SK-N-SH (cell line): ENCODE data around the gene ENOX2. TPM values are rescaled to one million over a fixed set of nuclear protein-coding genes. Genes with fewer than 3 reads are reported as not detected.

Source experiments
- CTCF ChIA-PET: fragments of 300-600, 350-600 bp; formaldehyde crosslinking; extraction: SDS; loops from one replicate; lab custom pipeline; 2021; lab: Yijun Ruan, JAX
- POLR2A ChIA-PET: fragments of 350-600 bp; sonication (Branson Sonifier 250); formaldehyde crosslinking; extraction: SDS; loops from one replicate; lab custom pipeline; 2020; ENCODE audit warnings: antibody characterized with exemption, inconsistent platforms; lab: Yijun Ruan, JAX
- DNase-seq: peaks from one replicate; pipeline ENCODE4 v3.0.0; 2012
- H2AFZ ChIP-seq: fragments of 200-600 bp; sonication (generic); 2 replicates; pipeline ENCODE4 v1.8.1; 2016; ENCODE audit warnings: antibody characterized with exemption, mild to moderate bottlenecking, low read depth
- H3F3A ChIP-seq: fragments of 200-600 bp; sonication (generic); replicated peaks from 2 replicates; pipeline ENCODE3; 2016; ENCODE audit warnings: antibody characterized with exemption, mild to moderate bottlenecking; ENCODE audit not compliant: insufficient read depth
- H3K27ac ChIP-seq, 2 experiments: fragments of 200-500 bp in 1 of 2; fragments of 200-600 bp in 1 of 2; sonication (Bioruptor generic) in 1 of 2; sonication (generic), shearing (Covaris generic) in 1 of 2; 2 replicates each; pipeline versions ENCODE4 v1.5.1 to v1.6.1; 2014 to 2016; ENCODE audit warnings: low read depth in 2 of 2, inconsistent platforms in 1 of 2, low read length in 1 of 2, mild to moderate bottlenecking in 1 of 2, mixed read lengths in 1 of 2
- H3K27me3 ChIP-seq: fragments of 200-600 bp; sonication (generic), shearing (Covaris generic); 2 replicates; pipeline ENCODE4 v1.6.1; 2016; ENCODE audit warnings: mixed run types; ENCODE audit not compliant: insufficient read depth
- H3K36me3 ChIP-seq, 2 experiments: fragments of 200-500 bp in 1 of 2; fragments of 200-600 bp in 1 of 2; sonication (Bioruptor generic) in 1 of 2; sonication (generic) in 1 of 2; replicated peaks in 1 of 2; 2 replicates each; pipeline versions ENCODE3 to v1.5.1; 2014 to 2016; ENCODE audit warnings: low read length in 1 of 2, mild to moderate bottlenecking in 1 of 2; ENCODE audit not compliant: insufficient read depth in 2 of 2, control insufficient read depth in 1 of 2
- H3K4me1 ChIP-seq, 2 experiments: fragments of 200-500 bp in 1 of 2; fragments of 200-600 bp in 1 of 2; sonication (Bioruptor generic) in 1 of 2; sonication (generic), shearing (Covaris generic) in 1 of 2; 2 replicates each; pipeline versions ENCODE4 v1.5.1 to v1.6.1; 2014 to 2016; ENCODE audit warnings: low read depth in 1 of 2, low read length in 1 of 2, mixed run types in 1 of 2; ENCODE audit not compliant: insufficient read depth in 2 of 2, control insufficient read depth in 1 of 2
- H3K4me2 ChIP-seq: fragments of 200-600 bp; sonication (generic), shearing (Covaris generic); 2 replicates; pipeline ENCODE4 v1.6.1; 2017; ENCODE audit warnings: mixed run types
- H3K4me3 ChIP-seq, 2 experiments: fragments of 200-500 bp in 1 of 2; fragments of 200-600 bp in 1 of 2; sonication (Bioruptor generic) in 1 of 2; sonication (generic), shearing (Covaris generic) in 1 of 2; 2 replicates each; pipeline versions ENCODE4 v1.5.1 to v1.8.1; 2014 to 2016; ENCODE audit warnings: low read depth in 2 of 2, inconsistent platforms in 1 of 2, low read length in 1 of 2, mild to moderate bottlenecking in 1 of 2, mixed read lengths in 1 of 2, moderate library complexity in 1 of 2
- H3K79me2 ChIP-seq: fragments of 200-600 bp; sonication (generic); 2 replicates; pipeline ENCODE4 v1.8.1; 2017; ENCODE audit warnings: mild to moderate bottlenecking; ENCODE audit not compliant: insufficient read depth
- H3K9ac ChIP-seq: fragments of 200-600 bp; sonication (generic); 2 replicates; pipeline ENCODE4 v1.6.1; 2017; ENCODE audit warnings: mixed run types
- H3K9me2 ChIP-seq: fragments of 200-600 bp; sonication (generic); 2 replicates; pipeline ENCODE4 v1.6.1; 2017; ENCODE audit warnings: mixed run types
- H3K9me3 ChIP-seq: fragments of 200-600 bp; sonication (generic); 2 replicates; pipeline ENCODE4 v1.6.1; 2017; ENCODE audit warnings: mixed run types, mild to moderate bottlenecking, moderate library complexity
- H4K20me1 ChIP-seq: fragments of 200-600 bp; sonication (generic); 2 replicates; pipeline ENCODE4 v1.6.1; 2017; ENCODE audit warnings: mild to moderate bottlenecking, mixed run types; ENCODE audit not compliant: insufficient read depth
- EZH2phosphoT487 ChIP-seq: fragments of 200-600 bp; sonication (generic); IDR thresholded peaks from 2 replicates; pipeline ENCODE4 v1.6.1; 2017; ENCODE audit warnings: low read depth, mixed run types, mild to moderate bottlenecking, antibody characterized with exemption, moderate library complexity, borderline replicate concordance
- GATA2 ChIP-seq: sonication (generic); formaldehyde crosslinking; IDR thresholded peaks from 2 replicates; pipeline ENCODE4 v1.5.0; 2020; ENCODE audit warnings: mild to moderate bottlenecking, missing genetic modification reagents
- MAX ChIP-seq: IDR thresholded peaks from 2 replicates; pipeline ENCODE4 v1.4.0; 2012; ENCODE audit warnings: low read depth
- PBX3 ChIP-seq: IDR thresholded peaks from 2 replicates; pipeline ENCODE4; 2012
- POLR2AphosphoS5 ChIP-seq: IDR thresholded peaks from 2 replicates; pipeline ENCODE4 v1.6.1; 2012; ENCODE audit warnings: low read depth, low read length
- RAD21 ChIP-seq: IDR thresholded peaks from 2 replicates; pipeline ENCODE4 v1.6.1; 2012; ENCODE audit warnings: mild to moderate bottlenecking, low read length
- RFX5 ChIP-seq: IDR thresholded peaks from 2 replicates; pipeline ENCODE4 v1.6.1; 2012; ENCODE audit warnings: mild to moderate bottlenecking, improper control_type of control experiment, low read length
- TAF1 ChIP-seq: IDR thresholded peaks from 2 replicates; pipeline ENCODE4 v1.6.1; 2012; ENCODE audit warnings: low read depth, mild to moderate bottlenecking, low read length, moderate library complexity, borderline replicate concordance
- USF2 ChIP-seq: fragments of 150-350 bp; IDR thresholded peaks from 2 replicates; pipeline ENCODE4 v1.6.1; 2017; ENCODE audit warnings: antibody characterized with exemption, low read length, low read depth, borderline replicate concordance
- WGBS: methylation state at CpG from one replicate; pipeline ENCODE4 v1.1.6; 2017; ENCODE audit warnings: low lambda C conversion rate; 5-methylcytosine and 5-hydroxymethylcytosine counted together
- polyA plus RNA-seq, 3 experiments: library from polyadenylated mRNA; depleted of rRNA; stranded (reverse); fragments of >200 nt; gene quantifications; 2 replicates each; pipeline ENCODE4 v1.2.3, GENCODE V29; 2012
- TF ChIP-seq, protein P1 (sequence below): IDR thresholded peaks from 2 replicates; pipeline ENCODE4 v1.4.0; 2012; ENCODE audit warnings: low read depth, borderline replicate concordance
- TF ChIP-seq, protein P2 (sequence below): IDR thresholded peaks from 2 replicates; pipeline ENCODE4 v1.6.1; 2012; ENCODE audit warnings: mild to moderate bottlenecking, low read depth, low read length, moderate library complexity

ENOX2 gene
- polyA plus RNA-seq, 1 of the 3 experiments (the other 2 are of a cell fraction), result 8.8 TPM

GRCh38 chrX:130754353-130754752 lies 148.7 kb downstream of the ENOX2 start:
- H3F3A ChIP-seq, result no peaks in the 10 kb centered on the region
- TF ChIP-seq, protein P1, sequence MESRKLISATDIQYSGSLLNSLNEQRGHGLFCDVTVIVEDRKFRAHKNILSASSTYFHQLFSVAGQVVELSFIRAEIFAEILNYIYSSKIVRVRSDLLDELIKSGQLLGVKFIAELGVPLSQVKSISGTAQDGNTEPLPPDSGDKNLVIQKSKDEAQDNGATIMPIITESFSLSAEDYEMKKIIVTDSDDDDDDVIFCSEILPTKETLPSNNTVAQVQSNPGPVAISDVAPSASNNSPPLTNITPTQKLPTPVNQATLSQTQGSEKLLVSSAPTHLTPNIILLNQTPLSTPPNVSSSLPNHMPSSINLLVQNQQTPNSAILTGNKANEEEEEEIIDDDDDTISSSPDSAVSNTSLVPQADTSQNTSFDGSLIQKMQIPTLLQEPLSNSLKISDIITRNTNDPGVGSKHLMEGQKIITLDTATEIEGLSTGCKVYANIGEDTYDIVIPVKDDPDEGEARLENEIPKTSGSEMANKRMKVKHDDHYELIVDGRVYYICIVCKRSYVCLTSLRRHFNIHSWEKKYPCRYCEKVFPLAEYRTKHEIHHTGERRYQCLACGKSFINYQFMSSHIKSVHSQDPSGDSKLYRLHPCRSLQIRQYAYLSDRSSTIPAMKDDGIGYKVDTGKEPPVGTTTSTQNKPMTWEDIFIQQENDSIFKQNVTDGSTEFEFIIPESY, result no peak
- no peak for TF ChIP-seq TAF1
- no peak for TF ChIP-seq POLR2AphosphoS5
- TF ChIP-seq PBX3, result no peak
- POLR2A ChIA-PET, result no interaction called here
- H3K9me3 ChIP-seq, result no peaks in the 10 kb centered on the region
- no peak overlapping the region for H3K4me2 ChIP-seq
- H3K9ac ChIP-seq, result no peak overlapping the region
- H3K79me2 ChIP-seq, result no peaks in the 10 kb centered on the region; the same call in 1 of the 2 replicates
- no peak overlapping the region for H2AFZ ChIP-seq
- CTCF ChIA-PET, result no interaction called here
- no peaks in the 10 kb centered on the region for H4K20me1 ChIP-seq
- H3K9me2 ChIP-seq, result no peaks in the 10 kb centered on the region
- H3K4me3 ChIP-seq, result no peak overlapping the region
- 28% methylated on average over 1 of the region's 1 CpG for WGBS
- DNase-seq, result no peak
- no peaks in the 10 kb centered on the region; a peak in 1 of 4 replicates for H3K4me1 ChIP-seq
- no peaks in the 10 kb centered on the region for H3K27me3 ChIP-seq
- no peak overlapping the region for H3K27ac ChIP-seq
- H3K36me3 ChIP-seq, result no peaks in the 10 kb centered on the region

DNA sequence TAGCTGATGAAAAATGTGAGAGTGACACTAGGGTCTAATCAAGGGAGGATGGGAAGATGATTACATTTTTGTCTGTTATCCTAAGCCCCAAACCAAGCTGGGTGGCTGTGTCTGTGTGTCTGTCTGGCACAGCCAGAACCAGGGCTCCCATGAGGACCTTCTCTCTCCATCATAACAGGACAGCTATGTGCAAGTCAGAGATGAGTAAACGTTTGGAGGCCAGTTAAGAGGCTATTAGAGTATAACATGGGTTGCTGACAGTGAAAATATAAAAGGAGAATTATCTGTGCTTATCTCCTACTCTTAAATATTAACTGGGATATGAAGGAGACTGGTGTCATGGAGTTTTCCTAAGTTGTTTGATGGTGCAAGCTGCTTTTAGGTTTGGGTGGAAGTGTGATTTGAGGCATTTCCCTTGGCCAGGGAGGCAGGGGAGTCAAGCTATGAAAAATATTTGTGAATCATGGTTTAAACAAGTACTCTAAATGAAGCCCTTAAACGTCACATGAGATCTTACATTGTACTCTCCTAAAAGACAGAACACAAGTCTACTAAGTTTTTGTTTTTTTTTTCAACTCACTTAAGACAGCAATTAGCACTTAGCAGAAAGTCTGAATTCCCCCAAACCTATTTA lies 156.2 kb downstream of the ENOX2 start:
- DNase-seq, result no peak
- no peaks in the 10 kb centered on the region for H3K79me2 ChIP-seq
- H3F3A ChIP-seq, result no peaks in the 10 kb centered on the region
- no peak overlapping the region for H3K4me3 ChIP-seq
- H3K9me3 ChIP-seq, result no peaks in the 10 kb centered on the region
- H3K36me3 ChIP-seq, result no peaks in the 10 kb centered on the region
- ChIA-PET CTCF (no interaction called here), POLR2A (no interaction called here)
- WGBS, result 30% methylated on average over 2 of the region's 2 CpGs
- no peak overlapping the region for H3K27ac ChIP-seq
- no peaks in the 10 kb centered on the region for H3K9me2 ChIP-seq
- no peaks in the 10 kb centered on the region; a peak in 1 of 4 replicates for H3K4me1 ChIP-seq
- no peak overlapping the region for H3K9ac ChIP-seq
- TF ChIP-seq MAX, result no peak
- TF ChIP-seq EZH2phosphoT487, result no peak
- H3K4me2 ChIP-seq, result no peak overlapping the region
- H3K27me3 ChIP-seq, result no peaks in the 10 kb centered on the region
- no peaks in the 10 kb centered on the region for H4K20me1 ChIP-seq
- no peak overlapping the region for H2AFZ ChIP-seq

GRCh38 chrX:130746077-130746476 lies 156.9 kb downstream of the ENOX2 start:
- Histone ChIP-seq H3K4me1 (no peaks in the 10 kb centered on the region; a peak in 1 of 4 replicates), H3K27ac (no peak overlapping the region), H3K9me2 (no peaks in the 10 kb centered on the region), H3K4me3 (no peak overlapping the region), H3K36me3 (no peaks in the 10 kb centered on the region), H3K27me3 (no peaks in the 10 kb centered on the region), H3K4me2 (no peak overlapping the region), H3F3A (no peaks in the 10 kb centered on the region), H3K79me2 (no peaks in the 10 kb centered on the region), H4K20me1 (no peaks in the 10 kb centered on the region), H3K9ac (no peak overlapping the region), H3K9me3 (no peaks in the 10 kb centered on the region), H2AFZ (no peak overlapping the region)
- POLR2A ChIA-PET, result no interaction called here
- CTCF ChIA-PET, result interaction anchor here (0.9 kb wide), 1 partner anchor 171 kb away, joined by 3 read pairs; no protein-coding TSS in a partner anchor
- DNase-seq, result no peak
- TF ChIP-seq RFX5 (no peak), RAD21 (no peak), GATA2 (CRISPR knock-in tag) (no peak), USF2 (no peak), PBX3 (no peak)
- TF ChIP-seq, protein P2, sequence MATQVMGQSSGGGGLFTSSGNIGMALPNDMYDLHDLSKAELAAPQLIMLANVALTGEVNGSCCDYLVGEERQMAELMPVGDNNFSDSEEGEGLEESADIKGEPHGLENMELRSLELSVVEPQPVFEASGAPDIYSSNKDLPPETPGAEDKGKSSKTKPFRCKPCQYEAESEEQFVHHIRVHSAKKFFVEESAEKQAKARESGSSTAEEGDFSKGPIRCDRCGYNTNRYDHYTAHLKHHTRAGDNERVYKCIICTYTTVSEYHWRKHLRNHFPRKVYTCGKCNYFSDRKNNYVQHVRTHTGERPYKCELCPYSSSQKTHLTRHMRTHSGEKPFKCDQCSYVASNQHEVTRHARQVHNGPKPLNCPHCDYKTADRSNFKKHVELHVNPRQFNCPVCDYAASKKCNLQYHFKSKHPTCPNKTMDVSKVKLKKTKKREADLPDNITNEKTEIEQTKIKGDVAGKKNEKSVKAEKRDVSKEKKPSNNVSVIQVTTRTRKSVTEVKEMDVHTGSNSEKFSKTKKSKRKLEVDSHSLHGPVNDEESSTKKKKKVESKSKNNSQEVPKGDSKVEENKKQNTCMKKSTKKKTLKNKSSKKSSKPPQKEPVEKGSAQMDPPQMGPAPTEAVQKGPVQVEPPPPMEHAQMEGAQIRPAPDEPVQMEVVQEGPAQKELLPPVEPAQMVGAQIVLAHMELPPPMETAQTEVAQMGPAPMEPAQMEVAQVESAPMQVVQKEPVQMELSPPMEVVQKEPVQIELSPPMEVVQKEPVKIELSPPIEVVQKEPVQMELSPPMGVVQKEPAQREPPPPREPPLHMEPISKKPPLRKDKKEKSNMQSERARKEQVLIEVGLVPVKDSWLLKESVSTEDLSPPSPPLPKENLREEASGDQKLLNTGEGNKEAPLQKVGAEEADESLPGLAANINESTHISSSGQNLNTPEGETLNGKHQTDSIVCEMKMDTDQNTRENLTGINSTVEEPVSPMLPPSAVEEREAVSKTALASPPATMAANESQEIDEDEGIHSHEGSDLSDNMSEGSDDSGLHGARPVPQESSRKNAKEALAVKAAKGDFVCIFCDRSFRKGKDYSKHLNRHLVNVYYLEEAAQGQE, result no peak
- WGBS, result 51% methylated on average over 3 of the region's 3 CpGs
